NCI-H1092 (cell line): ENCODE results near the gene FNDC11.
"Not testable (repeated sequence)": the region's sequence is repeated elsewhere in the genome, so short reads cannot be mapped to it uniquely, and the experiment has no call there.

Source experiments
- DNase-seq: peaks from one replicate; lab custom pipeline; 2025; lab: John Stamatoyannopoulos, UW

Gene FNDC11

DNA sequence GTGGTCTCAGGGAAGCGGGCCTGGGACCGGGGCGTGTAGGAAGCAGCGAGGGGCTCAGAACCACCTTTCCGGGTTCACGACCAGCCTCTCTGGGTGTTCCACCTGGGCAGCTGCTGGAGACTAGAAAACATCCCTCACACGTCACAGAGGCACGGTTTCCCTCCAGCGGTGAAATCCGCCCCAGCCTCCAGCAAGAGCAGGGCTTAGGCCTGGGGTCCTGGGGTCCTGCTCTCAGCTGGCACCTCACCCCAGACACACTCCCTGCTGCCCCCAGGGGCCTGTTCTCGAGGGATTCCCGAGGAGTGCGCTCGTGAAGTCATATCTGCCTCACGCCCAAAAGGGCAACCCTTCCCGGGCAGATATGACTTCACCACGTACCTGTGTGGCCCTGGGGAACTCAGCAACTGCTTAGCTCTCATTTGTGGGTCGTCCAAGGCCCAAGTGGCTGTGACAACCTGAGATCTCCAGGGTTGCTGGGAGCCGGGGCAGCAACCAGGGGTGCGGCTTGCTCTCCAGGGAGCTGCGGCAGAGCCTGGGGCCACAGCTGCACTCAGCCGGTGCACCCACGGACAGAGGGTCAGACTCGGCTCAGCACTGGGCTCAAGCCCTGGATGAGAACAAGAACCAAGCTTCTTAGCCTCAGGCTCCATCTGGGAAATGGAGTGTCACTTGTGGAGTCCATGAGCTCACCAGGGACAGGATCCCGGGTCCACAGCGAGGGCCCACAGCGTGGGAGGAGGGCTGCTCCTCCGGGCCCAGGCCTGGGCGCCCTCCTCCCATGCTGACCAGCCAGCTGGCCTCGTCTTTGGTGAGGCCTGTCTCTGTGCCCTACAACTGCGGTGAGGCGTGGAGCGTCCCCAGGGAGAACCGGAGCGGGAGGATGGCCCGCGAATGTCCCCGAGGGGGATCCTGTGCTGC lies 661 bp downstream of the FNDC11 start:
- no peak for DNase-seq

- DNase-seq = no peak
Observed at GRCh38 chr20:63555661-63556381, 1.9 kb downstream of the FNDC11 start.

GRCh38 chr20:63556873-63557478 lies 3.0 kb downstream of the FNDC11 start:
- no peak for DNase-seq

GRCh38 chr20:63557481-63557891 lies 3.5 kb downstream of the FNDC11 start:
- DNase-seq = no peak

GRCh38 chr20:63558804-63559484 lies 5.0 kb downstream of the FNDC11 start:
- DNase-seq = no peak

DNA sequence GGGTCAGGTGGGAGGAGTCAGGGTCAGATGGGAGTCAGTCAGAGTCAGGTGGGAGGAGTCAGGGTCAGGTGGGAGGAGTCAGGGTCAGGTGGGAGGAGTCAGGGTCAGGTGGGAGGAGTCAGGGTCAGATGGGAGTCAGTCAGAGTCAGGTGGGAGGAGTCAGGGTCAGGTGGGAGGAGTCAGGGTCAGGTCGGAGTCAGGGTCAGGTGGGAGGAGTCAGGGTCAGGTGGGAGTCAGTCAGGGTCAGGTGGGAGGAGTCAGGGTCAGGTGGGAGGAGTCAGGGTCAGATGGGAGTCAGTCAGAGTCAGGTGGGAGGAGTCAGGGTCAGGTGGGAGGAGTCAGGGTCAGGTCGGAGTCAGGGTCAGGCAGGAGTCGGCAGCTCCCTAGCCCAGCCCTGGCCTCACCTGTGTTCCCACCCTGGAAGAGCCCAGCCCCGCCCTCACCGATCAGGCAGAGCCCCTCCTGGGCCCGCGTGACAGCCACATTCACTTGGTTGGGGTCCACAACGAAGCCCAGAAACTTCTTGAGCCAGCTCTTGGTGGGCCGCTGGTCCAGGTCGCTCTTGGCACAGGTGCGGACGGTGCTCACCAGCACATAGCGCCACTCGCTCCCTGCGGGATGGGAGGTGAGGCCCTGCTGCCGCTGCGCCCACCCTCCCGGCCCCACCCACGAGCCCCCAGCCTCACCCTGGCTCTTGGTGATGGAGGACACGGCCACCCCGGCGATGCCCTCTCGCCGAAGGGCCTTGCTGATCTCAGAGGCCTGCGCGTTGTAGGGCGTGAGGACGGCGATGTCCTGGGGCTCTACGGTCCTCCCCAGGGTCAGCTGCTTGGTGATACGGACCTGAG lies 5.8 kb downstream of the FNDC11 start:
- not testable (repeated sequence) for DNase-seq

- DNase-seq = no peak
Observed at GRCh38 chr20:63560333-63560805, 6.4 kb downstream of the FNDC11 start.

GRCh38 chr20:63560856-63561609 lies 7.1 kb downstream of the FNDC11 start:
- no peak for DNase-seq

- no peak for DNase-seq
Observed at GRCh38 chr20:63561624-63562396, 7.9 kb downstream of the FNDC11 start.

DNA sequence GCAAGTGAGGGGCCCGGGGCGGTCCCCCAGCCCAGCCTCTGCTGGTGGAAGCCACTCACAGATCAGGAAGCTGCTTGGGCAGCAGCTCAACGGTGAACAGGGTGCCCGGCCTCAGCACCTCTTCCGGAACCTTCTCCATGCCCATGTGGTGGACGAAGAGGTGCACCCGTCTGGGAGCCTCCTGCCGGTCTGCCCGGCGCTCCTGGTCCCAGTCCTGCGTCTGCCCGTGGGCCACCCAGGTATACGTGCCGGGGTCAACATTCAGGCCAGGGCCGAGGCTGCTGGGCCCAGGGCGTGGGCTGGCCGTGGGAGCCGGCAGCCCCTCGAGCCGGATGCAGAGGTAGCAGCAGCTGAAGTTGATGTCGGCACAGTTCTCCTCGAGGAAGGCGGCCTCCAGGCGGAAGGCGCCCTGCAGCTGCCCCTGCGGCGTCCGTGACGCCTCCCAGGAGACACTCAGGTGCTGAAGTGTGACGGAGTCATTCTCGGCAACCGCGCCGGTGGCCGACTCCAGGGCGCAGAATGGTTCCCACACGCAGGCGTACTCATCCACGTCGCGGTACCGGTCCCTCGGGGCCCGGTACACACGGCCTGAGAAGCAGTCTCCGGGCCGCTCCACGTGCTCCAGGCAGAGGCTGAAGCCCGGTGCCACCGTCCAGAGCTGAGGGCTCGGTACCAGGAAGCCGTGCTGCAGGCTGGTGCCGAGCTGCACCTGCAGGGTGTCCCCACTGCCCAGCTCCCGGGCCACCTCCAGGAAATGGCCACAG lies 8.7 kb downstream of the FNDC11 start:
- DNase-seq = no peak

DNA sequence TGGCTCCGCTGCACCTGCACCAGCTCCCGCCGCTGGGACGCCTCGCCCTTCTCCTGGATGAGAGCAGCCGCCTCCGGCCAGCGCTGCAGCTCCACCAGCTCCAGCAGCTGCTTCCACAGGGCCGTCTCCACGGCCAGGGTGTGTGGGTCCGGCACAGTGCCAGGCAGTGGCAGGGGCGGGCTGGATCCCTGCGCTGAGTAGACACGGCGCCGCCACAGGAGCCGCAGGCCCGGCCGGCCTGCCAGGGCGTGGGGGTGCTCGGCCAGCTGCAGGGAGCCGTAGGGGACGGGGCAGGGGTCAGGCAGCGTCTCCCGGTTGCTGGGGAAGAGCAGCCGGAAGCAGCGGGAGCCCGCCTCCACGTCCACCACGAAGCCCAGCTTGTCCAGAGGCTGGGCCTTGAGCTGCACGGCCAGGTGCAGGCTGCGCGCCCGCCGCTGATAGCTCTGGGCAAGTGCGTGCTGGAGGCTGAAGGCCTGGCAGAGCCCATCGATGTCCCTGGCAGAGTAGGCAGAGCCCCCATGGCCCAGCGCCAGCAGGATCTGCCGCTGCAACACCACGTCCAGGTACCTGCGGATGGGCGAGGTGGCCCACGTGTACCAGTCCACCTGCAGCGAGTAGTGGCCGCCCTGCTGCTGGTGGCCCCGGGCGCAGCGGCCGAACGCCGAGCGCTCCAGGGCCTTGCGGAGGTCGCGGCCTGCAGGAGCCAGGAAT lies 9.4 kb downstream of the FNDC11 start:
- DNase-seq = no peak

GRCh38 chr20:63564036-63564810 lies 10.3 kb downstream of the FNDC11 start:
- no peak for DNase-seq

DNA sequence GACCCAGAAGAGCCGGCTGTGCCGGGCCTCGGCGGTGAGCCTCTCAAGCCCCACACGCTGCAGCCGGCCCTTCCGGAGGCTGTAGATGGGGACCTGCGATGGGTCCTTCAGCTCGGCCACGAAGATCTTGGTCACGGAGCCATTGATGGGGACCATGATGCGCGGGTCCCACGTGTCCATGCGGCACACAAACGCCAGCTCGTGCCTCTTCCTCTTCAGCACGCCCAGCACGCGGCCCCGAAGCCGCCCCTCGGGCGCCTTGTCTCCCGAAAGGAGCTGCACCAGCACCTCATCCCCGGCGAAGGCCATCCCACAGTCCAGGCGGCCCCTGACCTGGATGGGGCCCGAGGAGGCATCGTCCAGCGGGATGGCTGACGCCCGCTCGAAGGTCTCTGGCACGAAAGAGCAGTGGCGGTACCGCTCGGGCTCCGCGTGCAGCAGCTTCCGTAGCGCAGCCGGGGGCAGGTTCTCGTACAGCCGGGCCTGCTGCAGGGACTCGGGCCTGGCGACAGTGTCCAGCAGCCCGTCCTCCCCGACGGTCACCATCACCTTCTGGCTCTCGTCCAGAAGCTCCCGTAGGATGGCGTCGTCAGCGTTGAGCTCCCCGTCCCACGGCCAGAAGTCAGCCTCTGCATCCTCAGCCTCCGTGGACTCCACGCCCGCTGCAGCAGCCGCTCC lies 11.2 kb downstream of the FNDC11 start:
- no peak for DNase-seq

- DNase-seq = no peak
Observed at GRCh38 chr20:63565699-63566335, 11.9 kb downstream of the FNDC11 start.

DNA sequence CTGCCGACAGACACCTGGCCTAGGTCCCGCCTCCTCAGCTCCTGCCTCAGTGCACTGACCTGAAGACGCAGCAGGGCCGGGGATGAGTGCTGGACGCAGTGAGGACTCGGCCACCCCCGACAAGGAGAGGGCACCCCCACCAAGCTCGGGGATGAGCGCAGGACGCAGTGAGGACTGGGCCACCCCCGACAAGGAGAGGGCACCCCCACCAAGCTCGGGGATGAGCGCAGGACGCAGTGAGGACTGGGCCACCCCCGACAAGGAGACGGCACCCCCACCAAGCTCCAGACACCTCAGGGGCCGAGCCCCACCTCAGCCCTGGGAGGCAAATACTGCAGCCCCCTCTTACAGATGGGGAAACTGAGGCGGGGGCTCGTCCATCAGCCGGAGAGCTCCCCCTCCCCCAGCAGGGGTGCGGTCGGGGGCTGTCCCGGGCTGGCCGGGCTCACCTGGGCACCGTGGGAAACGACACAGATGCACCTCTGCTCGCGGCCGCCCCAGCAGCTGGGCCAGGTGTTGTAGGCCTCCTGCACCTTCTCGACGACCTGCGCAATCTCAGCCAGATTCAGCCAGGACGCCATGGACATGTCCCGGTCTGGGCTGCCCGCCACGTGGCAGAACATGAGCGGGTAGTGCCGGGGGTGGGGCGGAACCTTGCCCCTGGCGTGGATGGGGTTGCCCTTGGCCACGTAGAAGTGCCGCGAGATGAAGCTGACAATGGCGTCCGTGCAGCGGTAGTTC lies 12.6 kb downstream of the FNDC11 start:
- no peak for DNase-seq

DNA sequence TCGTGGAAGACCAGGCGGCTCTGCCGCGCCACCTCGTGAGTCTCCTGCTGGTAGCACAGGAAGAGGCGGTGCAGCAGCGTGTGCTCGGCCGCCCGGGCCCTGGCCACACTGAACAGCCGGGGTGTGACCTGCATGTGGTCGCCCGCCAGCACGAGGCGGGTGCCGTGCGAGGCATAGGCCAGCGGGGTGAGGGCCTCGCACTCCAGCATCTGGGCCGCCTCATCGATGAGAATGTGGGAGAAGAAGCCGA lies 13.1 kb downstream of the FNDC11 start:
- DNase-seq = no peak
